Gastroesophageal sphincter (tissue), 3 donors: ENCODE measurements around the gene CHN1.

ENCODE experiments used
- EP300 ChIP-seq: sonication (generic); formaldehyde crosslinking; IDR thresholded peaks from one replicate; pipeline ENCODE4 v1.6.1; 2017; ENCODE audit warnings: antibody characterized with exemption, mild to moderate bottlenecking
- POLR2A ChIP-seq, 2 donors: fragments of 450-650 bp; IDR thresholded peaks; one replicate each; pipeline ENCODE4 v1.6.1; 2017; ENCODE audit warnings: antibody characterized with exemption in 2 of 2, mild to moderate bottlenecking in 2 of 2, moderate library complexity in 1 of 2
- POLR2AphosphoS5 ChIP-seq: sonication (generic); formaldehyde crosslinking; IDR thresholded peaks from one replicate; pipeline ENCODE4 v1.6.1; 2017; ENCODE audit warnings: antibody characterized with exemption
- TF ChIP-seq, protein P1 (sequence below), 4 experiments: fragments of 200-600 bp in 2 of 4; fragments of 450-650 bp in 2 of 4; sonication (generic) in 1 of 4; IDR thresholded peaks; one replicate each; pipeline ENCODE4 v1.5.1; 2017 to 2019; ENCODE audit warnings: antibody characterized with exemption in 4 of 4, mild to moderate bottlenecking in 2 of 4, moderate library complexity in 2 of 4

GRCh38 chr2:174970092-174970491, 35.1 kb downstream of the CHN1 start:
- TF ChIP-seq, protein P1, sequence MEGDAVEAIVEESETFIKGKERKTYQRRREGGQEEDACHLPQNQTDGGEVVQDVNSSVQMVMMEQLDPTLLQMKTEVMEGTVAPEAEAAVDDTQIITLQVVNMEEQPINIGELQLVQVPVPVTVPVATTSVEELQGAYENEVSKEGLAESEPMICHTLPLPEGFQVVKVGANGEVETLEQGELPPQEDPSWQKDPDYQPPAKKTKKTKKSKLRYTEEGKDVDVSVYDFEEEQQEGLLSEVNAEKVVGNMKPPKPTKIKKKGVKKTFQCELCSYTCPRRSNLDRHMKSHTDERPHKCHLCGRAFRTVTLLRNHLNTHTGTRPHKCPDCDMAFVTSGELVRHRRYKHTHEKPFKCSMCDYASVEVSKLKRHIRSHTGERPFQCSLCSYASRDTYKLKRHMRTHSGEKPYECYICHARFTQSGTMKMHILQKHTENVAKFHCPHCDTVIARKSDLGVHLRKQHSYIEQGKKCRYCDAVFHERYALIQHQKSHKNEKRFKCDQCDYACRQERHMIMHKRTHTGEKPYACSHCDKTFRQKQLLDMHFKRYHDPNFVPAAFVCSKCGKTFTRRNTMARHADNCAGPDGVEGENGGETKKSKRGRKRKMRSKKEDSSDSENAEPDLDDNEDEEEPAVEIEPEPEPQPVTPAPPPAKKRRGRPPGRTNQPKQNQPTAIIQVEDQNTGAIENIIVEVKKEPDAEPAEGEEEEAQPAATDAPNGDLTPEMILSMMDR (IDR thresholded peaks at IDR 0.05) = no peak
- TF ChIP-seq EP300 (no peak), POLR2AphosphoS5 (no peak), POLR2A (IDR thresholded peaks at IDR 0.05) (no peak)
